AG04449 (cell line): ENCODE results near the gene OPRPN.

ENCODE experiments used
- CTCF ChIA-PET: fragments of 350-600 bp; formaldehyde crosslinking; extraction: SDS; loops from one replicate; lab custom pipeline; 2021; ENCODE audit warnings: antibody characterized with exemption; lab: Yijun Ruan, JAX
- POLR2A ChIA-PET: fragments of 400-600, 350-600 bp; formaldehyde crosslinking; extraction: SDS; loops from one replicate; lab custom pipeline; 2020; ENCODE audit warnings: antibody characterized with exemption, inconsistent platforms; lab: Yijun Ruan, JAX
- DNase-seq: peaks from one replicate; pipeline ENCODE4 v3.0.0-alpha.2; 2010; ENCODE audit warnings: low read depth, low spot score
- H3K4me3 ChIP-seq: 2 replicates; pipeline ENCODE4 v1.5.1; 2011; ENCODE audit warnings: low read depth, mild to moderate bottlenecking, control low read depth, low read length
- TF ChIP-seq, protein P1 (sequence below): IDR thresholded peaks from one replicate; pipeline ENCODE4 v1.5.1; 2011; ENCODE audit warnings: mild to moderate bottlenecking, moderate library complexity, low read length, control low read depth, inconsistent platforms; ENCODE audit not compliant: insufficient read depth; ENCODE audit errors: missing control alignments

The OPRPN gene

DNA sequence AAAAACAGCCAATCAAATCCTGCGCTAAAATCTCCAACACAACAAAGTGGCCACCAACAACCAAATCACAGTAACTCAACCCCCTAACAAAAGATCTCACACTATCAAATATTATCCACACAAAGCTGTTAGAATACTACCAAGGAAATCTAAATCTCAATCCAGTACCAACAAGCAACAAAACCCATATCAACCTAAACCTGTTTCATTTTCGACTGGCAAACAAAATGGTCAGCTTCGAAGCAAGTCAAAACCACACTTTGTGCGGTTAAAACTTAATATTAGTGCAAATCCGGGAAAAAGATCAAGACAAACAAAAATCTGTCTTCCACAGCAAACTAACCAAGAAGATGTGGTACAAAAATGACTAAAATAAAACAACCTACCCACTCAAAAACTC lies 45.6 kb downstream of the OPRPN start:
- no peak overlapping the region for H3K4me3 ChIP-seq
- ChIA-PET POLR2A (no interaction called here), CTCF (no interaction called here)
- TF ChIP-seq, protein P1, sequence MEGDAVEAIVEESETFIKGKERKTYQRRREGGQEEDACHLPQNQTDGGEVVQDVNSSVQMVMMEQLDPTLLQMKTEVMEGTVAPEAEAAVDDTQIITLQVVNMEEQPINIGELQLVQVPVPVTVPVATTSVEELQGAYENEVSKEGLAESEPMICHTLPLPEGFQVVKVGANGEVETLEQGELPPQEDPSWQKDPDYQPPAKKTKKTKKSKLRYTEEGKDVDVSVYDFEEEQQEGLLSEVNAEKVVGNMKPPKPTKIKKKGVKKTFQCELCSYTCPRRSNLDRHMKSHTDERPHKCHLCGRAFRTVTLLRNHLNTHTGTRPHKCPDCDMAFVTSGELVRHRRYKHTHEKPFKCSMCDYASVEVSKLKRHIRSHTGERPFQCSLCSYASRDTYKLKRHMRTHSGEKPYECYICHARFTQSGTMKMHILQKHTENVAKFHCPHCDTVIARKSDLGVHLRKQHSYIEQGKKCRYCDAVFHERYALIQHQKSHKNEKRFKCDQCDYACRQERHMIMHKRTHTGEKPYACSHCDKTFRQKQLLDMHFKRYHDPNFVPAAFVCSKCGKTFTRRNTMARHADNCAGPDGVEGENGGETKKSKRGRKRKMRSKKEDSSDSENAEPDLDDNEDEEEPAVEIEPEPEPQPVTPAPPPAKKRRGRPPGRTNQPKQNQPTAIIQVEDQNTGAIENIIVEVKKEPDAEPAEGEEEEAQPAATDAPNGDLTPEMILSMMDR: no peak
- DNase-seq: no peak

DNA sequence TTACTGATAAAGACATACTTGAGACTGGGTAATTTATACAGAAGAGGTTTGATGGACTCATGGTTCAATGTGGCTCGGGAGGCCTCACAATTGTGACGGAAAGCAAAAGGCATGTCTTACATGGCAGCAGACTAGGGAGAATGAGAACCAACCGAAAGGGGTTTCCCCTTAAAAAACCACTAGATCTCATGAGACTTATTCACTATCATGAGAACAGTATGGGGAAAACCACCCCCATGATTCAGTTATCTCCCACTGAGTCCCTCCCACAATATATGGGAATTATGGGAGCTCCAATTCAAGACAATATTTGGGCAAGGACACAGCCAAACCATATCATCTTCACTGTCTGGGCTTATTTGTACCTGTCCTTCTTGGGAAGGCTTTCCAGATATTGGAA lies 51.5 kb downstream of the OPRPN start:
- TF ChIP-seq, protein P1: no peak
- DNase-seq: no peak
- ChIA-PET POLR2A (no interaction called here), CTCF (no interaction called here)
- H3K4me3 ChIP-seq: no peak overlapping the region

DNA sequence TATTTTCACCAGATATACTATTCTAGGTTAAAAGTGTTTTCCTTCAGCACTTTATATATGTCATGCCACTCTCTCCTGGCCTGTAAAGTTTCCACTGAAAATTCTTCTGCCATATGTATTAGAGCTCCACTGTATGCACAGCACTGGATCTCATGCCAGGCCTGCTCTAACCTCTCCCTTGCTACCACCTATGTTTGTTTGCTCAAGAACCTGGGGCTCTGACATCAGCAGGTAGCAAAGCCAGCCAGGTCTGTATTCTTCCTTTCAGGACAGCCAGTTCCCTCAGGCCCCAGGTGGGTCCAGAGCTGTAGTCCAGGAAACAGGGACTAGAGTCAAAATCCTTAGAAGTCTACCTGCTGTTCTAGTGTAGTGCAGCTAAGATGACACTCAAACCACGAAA lies 55.2 kb downstream of the OPRPN start:
- TF ChIP-seq, protein P1: no peak
- DNase-seq: no peak
- ChIA-PET CTCF (no interaction called here), POLR2A (no interaction called here)
- H3K4me3 ChIP-seq: no peak overlapping the region
